Astrocyte of the spinal cord (primary cell): Measurements from ENCODE around the gene P4HA1.
"Not testable (repeated sequence)": the region's sequence is repeated elsewhere in the genome, so short reads cannot be mapped to it uniquely, and the experiment has no call there.

Experiments
- DNase-seq: peaks from one replicate; pipeline ENCODE4 v3.0.0; 2011; ENCODE audit warnings: low read depth, low spot score
- H3K4me3 ChIP-seq: 2 replicates; pipeline ENCODE4 v1.5.1; 2011; ENCODE audit warnings: low read depth, mild to moderate bottlenecking, low read length, moderate library complexity
- CTCF ChIP-seq: IDR thresholded peaks from 2 replicates; pipeline ENCODE4 v1.5.1; 2012; ENCODE audit warnings: low read depth, mild to moderate bottlenecking, low read length, inconsistent platforms
- in situ Hi-C: cut with HindIII; loops from 2 replicates; pipeline ENCODE4 v1.10.0; 2017; ENCODE audit warnings: low sequenced_read_pairs

Gene P4HA1

DNA sequence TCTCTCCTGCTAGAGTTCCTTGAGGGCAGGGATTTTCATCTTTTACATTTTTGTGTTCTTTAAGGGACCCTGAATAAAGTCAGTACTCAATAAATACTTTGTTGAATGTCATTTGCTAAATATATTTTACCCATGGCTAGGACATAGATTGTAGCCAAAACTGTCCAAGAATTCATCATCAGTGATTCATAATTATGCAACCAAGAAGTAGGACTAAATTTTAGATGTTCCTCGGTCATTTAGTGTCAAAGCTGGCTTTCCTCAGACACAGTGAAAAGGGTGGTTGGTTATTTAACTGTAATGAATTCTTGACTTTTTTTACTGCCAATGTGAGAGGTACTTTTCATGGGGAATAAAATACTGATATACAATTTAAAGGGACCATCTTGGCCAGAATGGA, 16.9 kb upstream of the P4HA1 start:
- no peak for DNase-seq
- TF ChIP-seq CTCF, result no peak
- in situ Hi-C loops, result no loop called here
- H3K4me3 ChIP-seq, result no peak overlapping the region

GRCh38 chr10:73112032-73112431, 15.4 kb upstream of the P4HA1 start:
- DNase-seq, in situ Hi-C loops, H3K4me3 ChIP-seq: not testable (repeated sequence)

DNA sequence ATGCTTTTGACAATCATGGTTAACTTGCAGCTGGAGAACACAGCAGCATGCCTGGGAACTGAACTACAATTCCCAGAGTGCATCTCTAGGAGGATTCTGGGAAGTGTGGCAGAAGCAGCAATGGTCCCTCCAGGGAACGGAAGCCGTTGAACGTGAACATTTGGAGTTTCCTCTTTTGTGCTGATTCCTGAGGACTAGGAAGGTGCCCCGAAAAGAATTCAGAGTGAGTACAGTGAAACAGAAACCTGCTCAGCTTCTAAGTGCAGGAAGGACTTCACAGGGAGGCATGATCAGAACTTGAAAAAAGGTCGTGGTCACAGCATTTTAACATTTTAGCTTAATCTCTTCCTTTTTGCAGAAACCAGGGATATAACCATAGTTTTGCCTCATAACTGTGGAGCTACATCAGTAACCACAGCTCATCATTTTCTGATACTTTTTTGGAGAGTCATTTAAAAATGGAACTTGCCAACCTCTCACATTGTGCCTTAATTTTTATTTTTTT, 13.7 kb upstream of the P4HA1 start, which contains the start of gene NUDT13:
Gene NUDT13 (plus strand): TSS at position 111 of the 505 bp plus-strand sequence. CDS start 3,911 bp downstream, outside the sequence.
- peak within 1 kb of the TSS; percentile 57 for H3K4me3 ChIP-seq
- no peak for TF ChIP-seq CTCF
- in situ Hi-C loops, result no loop called here
- DNase-seq, result peak; percentile 78

- DNase-seq, H3K4me3 ChIP-seq, in situ Hi-C loops: not testable (repeated sequence)
Measured at GRCh38 chr10:73109248-73109652, 12.6 kb upstream of the P4HA1 start.

DNA sequence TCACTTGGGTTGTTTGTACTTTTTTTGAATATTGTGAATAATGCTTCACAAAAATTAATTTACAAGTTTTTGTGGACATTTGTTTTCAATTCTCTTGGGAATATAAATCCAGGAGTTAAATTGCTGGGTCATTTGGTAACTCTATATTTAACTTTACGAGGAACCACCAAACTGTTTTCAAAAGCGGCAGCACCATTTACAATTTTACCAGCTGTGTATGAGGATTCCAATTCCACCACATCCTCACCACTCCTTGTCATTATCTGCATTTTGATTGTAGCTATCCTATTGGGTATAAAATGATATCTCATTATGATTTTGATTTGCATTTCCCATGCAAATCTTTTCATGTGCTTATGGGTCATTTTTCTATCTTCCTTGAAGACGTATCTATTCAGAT, 9.6 kb upstream of the P4HA1 start:
- no peak for TF ChIP-seq CTCF
- no peak for DNase-seq
- no peak overlapping the region for H3K4me3 ChIP-seq
- in situ Hi-C loops, result no loop called here

GRCh38 chr10:73099141-73099540, 2.5 kb upstream of the P4HA1 start:
- in situ Hi-C loops, result no loop called here
- H3K4me3 ChIP-seq, result no peak overlapping the region
- DNase-seq, result no peak
- no peak for TF ChIP-seq CTCF

GRCh38 chr10:73097305-73097670, 622 bp upstream of the P4HA1 start:
- DNase-seq, result no peak
- no peak for TF ChIP-seq CTCF
- in situ Hi-C loops, result no loop called here
- H3K4me3 ChIP-seq, result peak overlapping the region; percentile 99

DNA sequence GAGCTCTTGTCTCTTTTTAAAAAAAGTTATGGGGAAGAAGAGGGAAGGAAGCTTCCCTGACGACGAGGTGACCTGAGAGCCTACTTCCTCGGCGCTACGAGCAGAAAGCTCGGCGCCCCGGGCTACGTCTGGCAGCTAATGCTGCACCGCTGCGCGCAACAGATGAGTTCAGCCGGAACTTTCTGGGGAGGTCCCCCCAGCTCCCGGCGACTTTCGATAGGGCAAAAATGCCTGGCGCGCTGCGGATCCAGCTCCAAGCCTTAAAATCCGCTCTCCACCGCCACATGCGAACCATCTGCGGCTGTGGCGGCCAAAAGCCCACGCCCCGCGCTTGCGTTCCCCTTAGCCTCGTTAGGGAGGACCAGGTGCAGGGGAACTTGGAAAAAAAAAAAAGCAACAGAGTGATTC, 621 bp downstream of the P4HA1 start:
- peak; percentile 71 for DNase-seq
- peak overlapping the region; percentile 99 for H3K4me3 ChIP-seq
- in situ Hi-C loops, result no loop called here
- TF ChIP-seq CTCF, result no peak
